Upper lobe of right lung (tissue), 1 donor: ENCODE measurements around the gene DAO. TPM values are rescaled to one million over a fixed set of nuclear protein-coding genes. Genes with fewer than 3 reads are reported as not detected.

Experiments used
- ATAC-seq: fragments of 200-7000 bp; cut with Tn5 transposase; one replicate; pipeline ENCODE4 v1.9.1; 2020; ENCODE audit warnings: mild to moderate bottlenecking, moderate library complexity
- DNase-seq: peaks from one replicate; pipeline ENCODE4 v3.0.0-alpha.2; 2020
- H3K27ac ChIP-seq: fragments of 200-600 bp; one replicate; pipeline ENCODE4 v1.8.0; 2022
- H3K27me3 ChIP-seq: fragments of 200-600 bp; one replicate; pipeline ENCODE4 v1.8.0; 2022; ENCODE audit warnings: mild to moderate bottlenecking
- H3K36me3 ChIP-seq: fragments of 200-600 bp; one replicate; pipeline ENCODE4 v1.8.0; 2022
- H3K4me1 ChIP-seq: fragments of 200-600 bp; one replicate; pipeline ENCODE4 v1.8.0; 2022
- H3K4me3 ChIP-seq: fragments of 200-600 bp; one replicate; pipeline ENCODE4 v1.8.0; 2022; ENCODE audit warnings: mild to moderate bottlenecking
- H3K9me3 ChIP-seq: fragments of 200-600 bp; one replicate; pipeline ENCODE4 v1.8.0; 2022
- CTCF ChIP-seq: fragments of 200-600 bp; IDR thresholded peaks from one replicate; pipeline ENCODE4 v1.8.0; 2022; ENCODE audit warnings: antibody characterized with exemption
- intact Hi-C: fragments of 100-400 bp; cut with DNase I; formaldehyde crosslinking; loops from one replicate; pipeline ENCODE4 v1.11.0; 2022
- total RNA-seq: library from RNA; stranded (reverse); fragmentation: NEBNext Ultra II Directional; extraction: Animal tissue kit (Norgen Biotek cat#: 25700); gene quantifications from one replicate; pipeline ENCODE4 v1.2.1, GENCODE V29; 2021
- donor health status: DM: no; HTN: yes; CAD: no; lungs with severe emphysema.

Gene DAO
- total RNA-seq, 1 donor from 2014 or later, result 0.26 TPM

GRCh38 chr12:108910336-108910735 is 30.4 kb downstream of the DAO start:
- Histone ChIP-seq H3K9me3 (no peaks in the 10 kb centered on the region), H3K4me1 (peaks cover 7% of the 10 kb centered on the region), H3K36me3 (no peaks in the 10 kb centered on the region), H3K27ac (no peak overlapping the region), H3K27me3 (no peaks in the 10 kb centered on the region), H3K4me3 (no peak overlapping the region)
- intact Hi-C loops, result no loop called here
- ATAC-seq, result no peak
- TF ChIP-seq CTCF, result no peak
- no peak for DNase-seq

GRCh38 chr12:108911915-108912314 is 32.0 kb downstream of the DAO start:
- H3K27ac ChIP-seq, result no peak overlapping the region
- no peak for TF ChIP-seq CTCF
- no peaks in the 10 kb centered on the region for H3K36me3 ChIP-seq
- DNase-seq (no peak), ATAC-seq (no peak)
- intact Hi-C loops, result no loop called here
- H3K9me3 ChIP-seq, result no peaks in the 10 kb centered on the region
- peaks cover 7% of the 10 kb centered on the region for H3K4me1 ChIP-seq
- no peak overlapping the region for H3K4me3 ChIP-seq
- no peaks in the 10 kb centered on the region for H3K27me3 ChIP-seq

- no peaks in the 10 kb centered on the region for H3K36me3 ChIP-seq
- no peak overlapping the region for H3K4me3 ChIP-seq
- no peak for TF ChIP-seq CTCF
- DNase-seq (no peak), ATAC-seq (no peak)
- intact Hi-C loops, result no loop called here
- H3K4me1 ChIP-seq, result peaks cover 7% of the 10 kb centered on the region
- H3K27me3 ChIP-seq, result no peaks in the 10 kb centered on the region
- H3K27ac ChIP-seq, result no peak overlapping the region
- H3K9me3 ChIP-seq, result no peaks in the 10 kb centered on the region
Observed at GRCh38 chr12:108912361-108912760, 32.5 kb downstream of the DAO start.

- Histone ChIP-seq H3K27me3 (no peaks in the 10 kb centered on the region), H3K27ac (no peak overlapping the region), H3K9me3 (no peaks in the 10 kb centered on the region), H3K4me3 (no peak overlapping the region), H3K36me3 (no peaks in the 10 kb centered on the region), H3K4me1 (peaks cover 7% of the 10 kb centered on the region)
- peak; percentile 43 for ATAC-seq
- no peak for TF ChIP-seq CTCF
- intact Hi-C loops, result no loop called here
- DNase-seq, result no peak
Observed at GRCh38 chr12:108914121-108914531, 34.2 kb downstream of the DAO start.

GRCh38 chr12:108915632-108916133 is 35.8 kb downstream of the DAO start:
- no peaks in the 10 kb centered on the region for H3K36me3 ChIP-seq
- no peak overlapping the region for H3K27ac ChIP-seq
- H3K4me1 ChIP-seq, result peaks cover 7% of the 10 kb centered on the region
- H3K9me3 ChIP-seq, result no peaks in the 10 kb centered on the region
- no peak overlapping the region for H3K4me3 ChIP-seq
- DNase-seq (no peak), ATAC-seq (no peak)
- no peaks in the 10 kb centered on the region for H3K27me3 ChIP-seq
- intact Hi-C loops, result no loop called here
- no peak for TF ChIP-seq CTCF

GRCh38 chr12:108916336-108916735 is 36.4 kb downstream of the DAO start:
- intact Hi-C loops, result no loop called here
- DNase-seq (no peak), ATAC-seq (no peak)
- H3K27me3 ChIP-seq, result no peaks in the 10 kb centered on the region
- no peak overlapping the region for H3K27ac ChIP-seq
- TF ChIP-seq CTCF, result no peak
- H3K36me3 ChIP-seq, result no peaks in the 10 kb centered on the region
- no peaks in the 10 kb centered on the region for H3K9me3 ChIP-seq
- peaks cover 7% of the 10 kb centered on the region for H3K4me1 ChIP-seq
- no peak overlapping the region for H3K4me3 ChIP-seq
